Neural cell (in vitro differentiated cells): Measurements from ENCODE around the gene IFIT2.

Source experiments
- CTCF ChIP-seq: fragments of 450-650 bp; IDR thresholded peaks from 2 replicates; pipeline ENCODE4 v1.5.1; 2014; ENCODE audit warnings: antibody characterized with exemption, mild to moderate bottlenecking, moderate library complexity; ENCODE audit not compliant: poor library complexity, severe bottlenecking
- EP300 ChIP-seq: fragments of 450-650 bp; conservative IDR thresholded peaks from 2 replicates; pipeline ENCODE4 v1.6.1; 2014; ENCODE audit warnings: antibody characterized with exemption, mild to moderate bottlenecking, moderate library complexity; ENCODE audit not compliant: poor library complexity, severe bottlenecking
- EZH2 ChIP-seq: fragments of 200-600, 300-800 bp; shearing (Covaris generic), sonication (generic); IDR thresholded peaks from 2 replicates; pipeline ENCODE4 v1.6.1; 2014; ENCODE audit warnings: antibody characterized with exemption, low read length, borderline replicate concordance, mild to moderate bottlenecking; ENCODE audit not compliant: insufficient read depth, poor library complexity, severe bottlenecking
- POLR2AphosphoS5 ChIP-seq: IDR thresholded peaks from 2 replicates; pipeline ENCODE4 v1.6.1; 2012
- RAD21 ChIP-seq: fragments of 450-650 bp; conservative IDR thresholded peaks from 2 replicates; pipeline ENCODE4 v1.6.1; 2014; ENCODE audit warnings: antibody characterized with exemption, mild to moderate bottlenecking, moderate library complexity
- REST ChIP-seq: IDR thresholded peaks from 2 replicates; pipeline ENCODE4 v1.6.1; 2012; ENCODE audit warnings: borderline replicate concordance
- SMC3 ChIP-seq: fragments of 450-650 bp; conservative IDR thresholded peaks from 2 replicates; pipeline ENCODE4 v1.6.1; 2014; ENCODE audit warnings: antibody characterized with exemption, mild to moderate bottlenecking, moderate library complexity; ENCODE audit not compliant: poor library complexity
- TAF1 ChIP-seq: IDR thresholded peaks from 2 replicates; pipeline ENCODE4 v1.6.1; 2012; ENCODE audit warnings: low read depth

DNA sequence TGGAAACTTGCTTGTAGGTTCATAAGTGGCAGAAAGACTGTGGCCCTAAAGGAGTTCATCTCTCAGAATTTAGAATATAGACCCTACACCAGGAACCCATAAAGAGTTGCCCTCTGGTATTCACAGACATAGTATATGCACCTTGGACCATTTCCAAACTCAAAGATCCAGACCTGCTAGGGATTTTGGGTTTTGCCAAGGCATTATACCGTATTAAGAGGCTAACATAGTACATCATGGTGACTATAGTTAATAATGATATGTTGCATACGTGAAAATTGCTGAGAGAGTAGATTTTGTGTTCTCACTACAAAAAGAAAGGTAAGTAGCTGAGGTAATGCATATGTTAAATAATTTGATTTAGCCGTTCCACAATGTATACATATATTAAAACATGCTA is 39.8 kb downstream of the IFIT2 start:
- no peak for TF ChIP-seq CTCF
- TF ChIP-seq RAD21, result no peak
- no peak for TF ChIP-seq EZH2
- no peak for TF ChIP-seq TAF1
- TF ChIP-seq REST, result no peak
- TF ChIP-seq POLR2AphosphoS5, result no peak
- no peak for TF ChIP-seq SMC3
- no peak for TF ChIP-seq EP300
